NCI-H1105 (cell line): Measurements from ENCODE around the gene PDGFC.

Source experiments
- DNase-seq: peaks from one replicate; lab custom pipeline; 2025; lab: John Stamatoyannopoulos, UW

The PDGFC gene

DNA sequence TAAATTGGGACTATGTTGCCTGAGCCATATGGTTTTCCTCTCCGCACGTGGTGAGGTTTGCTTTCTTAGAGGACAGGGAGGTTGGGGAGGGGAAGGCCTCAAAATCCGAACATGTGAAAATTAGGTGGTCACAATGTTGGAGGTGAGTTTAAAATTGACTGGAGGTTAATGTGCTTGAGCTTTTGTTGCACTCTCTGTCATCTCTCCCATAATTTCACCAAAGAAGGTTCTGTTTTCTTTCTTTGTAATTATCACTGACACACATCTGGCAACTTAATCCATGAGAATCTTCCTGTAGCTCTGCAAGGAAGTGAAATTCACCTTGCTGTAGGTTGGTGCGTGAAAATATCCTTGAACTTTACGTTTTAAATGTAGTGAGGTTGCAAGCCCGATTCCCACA is 225.5 kb downstream of the PDGFC start:
- no peak for DNase-seq

DNA sequence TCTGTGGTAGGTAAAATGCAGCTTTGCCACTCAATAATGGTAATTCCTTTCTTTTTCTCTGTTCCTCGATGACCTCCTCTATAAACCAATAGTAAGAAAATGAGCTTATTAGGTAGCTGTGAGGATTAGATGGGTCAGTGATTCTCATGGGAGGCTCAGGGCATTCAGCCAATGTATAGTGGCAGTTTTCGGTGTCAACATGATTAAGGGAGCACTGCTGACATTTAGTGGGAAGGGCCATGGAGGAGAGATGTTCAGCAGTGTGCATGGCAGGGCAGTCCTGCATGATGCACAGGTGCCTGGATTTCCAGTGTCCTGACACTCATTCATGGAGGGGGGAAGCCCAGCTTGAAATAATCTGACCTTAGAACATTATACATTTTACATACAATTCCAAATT is 232.8 kb downstream of the PDGFC start:
- DNase-seq, result no peak

DNA sequence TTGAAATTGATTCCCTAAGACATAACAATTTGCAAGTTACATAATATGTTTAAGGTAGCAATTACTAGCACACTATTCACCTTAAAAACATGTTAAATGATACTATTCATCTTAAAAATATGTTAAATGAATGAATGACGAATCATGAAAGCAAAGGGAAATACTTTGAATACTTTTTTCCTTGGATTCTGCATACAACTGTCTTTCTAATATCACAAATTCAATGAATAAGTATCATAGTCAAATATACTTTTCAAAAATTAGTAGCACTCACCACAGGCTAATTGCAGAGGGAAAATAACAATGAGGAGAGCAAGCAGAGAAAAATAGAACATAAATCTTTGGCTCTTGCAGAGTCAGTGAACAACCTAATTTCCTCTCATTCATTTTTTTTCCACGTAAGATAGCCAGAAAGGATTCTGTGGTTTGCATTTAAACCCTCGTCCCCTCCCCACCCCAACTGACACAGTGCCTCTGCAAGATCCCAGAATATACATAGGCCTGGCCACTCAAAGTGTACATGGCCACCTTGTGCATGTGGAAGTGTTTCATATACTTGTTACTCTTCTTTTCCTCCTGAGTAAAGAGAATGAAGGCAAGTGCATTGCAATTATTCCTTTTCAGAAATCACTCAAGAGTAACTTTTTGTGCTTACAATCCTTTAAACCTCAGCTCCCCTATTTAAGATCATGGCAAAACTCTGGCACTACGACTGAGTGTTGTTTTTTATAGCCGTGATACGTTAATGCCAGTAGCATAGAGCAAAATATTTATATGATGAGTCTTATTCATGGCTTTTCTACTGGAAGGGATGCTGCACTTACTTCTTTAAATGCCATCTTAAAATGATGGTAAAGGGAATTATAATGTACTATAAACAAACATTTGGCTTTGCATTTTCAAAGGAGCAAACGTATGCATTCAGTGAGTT is 236.4 kb downstream of the PDGFC start:
- no peak for DNase-seq

DNA sequence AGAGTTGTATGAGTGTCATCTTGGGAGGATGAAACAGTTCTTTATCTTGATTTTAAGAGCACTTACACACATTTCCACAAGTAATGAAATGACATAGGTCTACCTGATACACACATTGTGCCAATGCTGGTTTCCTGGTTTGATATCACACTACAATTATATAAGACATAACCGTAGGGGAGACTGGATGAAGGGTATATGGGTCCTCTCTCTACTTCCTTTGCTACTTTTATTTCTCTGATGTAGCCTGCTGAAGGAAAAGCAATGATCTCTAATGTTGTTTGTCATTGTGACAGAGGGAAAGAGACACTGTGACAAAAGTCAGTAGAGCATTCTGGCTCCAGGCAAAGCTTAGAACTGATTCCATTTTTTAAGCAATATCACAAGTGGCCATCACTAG is 238.0 kb downstream of the PDGFC start:
- DNase-seq, result no peak

DNA sequence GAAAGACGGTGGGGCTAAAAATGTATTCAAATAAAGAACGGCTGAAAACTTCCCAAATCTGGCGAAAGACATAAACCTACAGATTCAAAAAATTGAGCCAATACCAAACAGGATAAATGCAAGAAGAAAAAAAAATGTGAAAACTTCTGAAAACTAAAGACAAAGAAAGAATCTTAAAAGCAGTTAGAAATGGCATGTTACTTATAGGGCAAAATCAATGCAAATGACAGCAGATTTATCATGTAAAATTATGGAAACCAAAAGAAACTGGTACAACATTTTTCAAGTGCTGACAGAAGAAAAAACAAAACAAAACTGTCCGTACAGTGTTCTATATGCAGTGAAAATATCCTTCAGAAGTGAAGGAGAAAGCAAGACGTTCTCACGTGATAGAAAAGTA is 239.0 kb downstream of the PDGFC start:
- DNase-seq, result no peak

DNA sequence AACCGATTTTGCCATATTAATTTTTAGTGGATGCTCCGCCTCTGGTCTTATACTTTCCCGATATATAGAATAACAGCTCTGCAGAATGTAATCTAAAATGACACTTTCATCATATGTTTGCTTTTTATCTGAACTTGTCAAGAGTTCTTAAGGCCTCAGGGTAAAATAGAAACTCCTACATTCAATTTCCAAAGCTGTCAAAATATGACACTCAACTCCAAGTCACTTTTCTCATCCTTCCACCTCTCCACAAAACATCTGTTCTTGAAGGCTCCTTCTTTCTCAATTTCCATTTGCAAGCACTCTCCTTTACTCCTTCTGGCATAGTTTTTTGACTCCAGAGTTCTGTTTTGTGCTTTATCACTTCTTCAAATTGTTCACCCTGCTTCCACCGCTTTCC is 242.2 kb downstream of the PDGFC start:
- DNase-seq, result no peak

DNA sequence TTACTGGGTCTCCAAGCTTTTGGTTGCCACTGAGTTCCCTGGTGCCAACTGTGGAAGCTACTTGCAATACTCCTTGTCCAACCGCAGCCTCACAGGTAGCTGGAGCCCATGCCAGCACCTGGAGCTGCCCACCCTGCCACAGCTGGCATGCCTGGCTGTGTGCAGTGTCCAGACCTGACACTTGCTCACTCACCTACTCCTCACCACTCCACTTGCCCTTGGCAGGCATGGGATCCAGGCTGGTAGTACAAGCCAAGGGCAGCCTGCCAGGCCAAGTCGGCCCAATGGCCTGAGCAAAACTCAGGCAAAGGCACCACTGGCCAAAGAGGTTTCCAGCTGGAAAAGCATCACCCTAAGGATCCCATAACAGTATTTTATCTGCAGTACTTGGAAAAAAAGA is 246.3 kb downstream of the PDGFC start:
- DNase-seq, result no peak

DNA sequence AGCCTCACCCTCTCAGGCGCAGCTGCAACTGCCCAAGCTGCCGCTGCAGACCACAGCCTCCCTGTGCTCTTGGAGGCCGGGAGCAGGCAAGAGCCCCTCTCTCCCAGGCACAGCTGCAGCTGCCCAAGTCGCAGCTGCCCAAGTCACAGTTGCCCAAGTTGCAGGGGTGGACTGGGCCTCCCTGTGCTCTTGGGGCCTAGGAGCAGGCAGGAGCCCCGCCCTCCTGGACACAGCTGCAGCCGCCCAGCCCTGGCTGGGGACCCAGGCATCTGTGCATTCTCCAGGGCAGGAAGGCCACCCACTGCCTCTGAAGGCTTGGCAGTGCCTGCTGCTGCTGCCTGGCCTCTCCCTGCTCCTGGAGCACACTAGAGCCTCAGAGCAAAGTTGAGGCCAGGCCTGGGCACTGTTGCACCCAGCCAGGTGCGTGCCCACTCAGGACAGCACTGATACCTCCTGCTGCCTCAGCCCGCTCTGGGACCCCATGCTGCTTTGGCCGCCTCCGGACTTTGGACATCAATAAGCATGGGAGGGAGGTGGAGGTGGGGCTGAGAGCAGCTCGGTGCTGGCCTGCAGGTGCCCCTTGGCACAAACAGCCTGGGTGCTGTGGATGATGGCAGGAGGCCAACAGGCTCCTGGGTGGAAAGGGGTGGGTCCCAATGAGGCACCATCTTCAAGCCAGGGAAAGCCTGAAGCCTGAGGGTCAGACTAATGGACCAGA is 247.5 kb downstream of the PDGFC start:
- DNase-seq, result no peak

DNA sequence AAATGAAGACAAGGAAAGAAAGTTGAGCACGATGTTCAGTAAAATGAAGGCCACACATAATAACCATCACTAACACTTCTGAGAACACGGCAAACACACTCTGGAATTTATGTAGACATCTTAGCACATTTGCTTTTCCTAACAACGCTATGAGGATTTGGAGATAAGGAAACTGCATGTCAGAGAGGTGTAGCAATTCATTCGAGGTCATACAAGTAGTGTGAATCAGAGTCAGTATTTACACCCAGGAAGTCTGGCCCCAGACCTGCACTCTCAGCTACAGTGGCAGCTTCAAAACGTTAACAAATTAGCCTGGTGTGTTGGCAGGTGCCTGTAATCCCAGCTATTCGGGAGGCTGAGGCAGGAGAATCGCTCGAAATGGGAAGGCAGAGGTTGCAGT is 253.4 kb downstream of the PDGFC start:
- DNase-seq, result no peak

DNA sequence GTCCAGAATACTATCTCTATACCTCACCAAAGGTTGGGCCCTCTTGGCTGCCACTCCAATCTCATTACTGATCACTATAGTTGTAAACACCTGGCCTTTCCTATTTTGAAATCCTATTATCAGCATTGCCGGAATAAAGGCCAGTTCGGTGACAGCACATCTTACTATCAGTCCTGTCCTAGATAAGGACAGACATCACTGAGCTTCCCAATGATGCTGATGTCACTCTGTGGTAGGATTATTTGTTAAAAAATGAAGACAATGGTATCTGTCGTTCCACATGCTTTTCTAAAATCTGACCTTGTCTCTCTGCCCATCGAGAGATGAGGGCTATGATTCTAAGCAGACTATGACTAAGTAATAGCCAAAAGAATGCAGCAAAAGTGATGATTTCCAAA is 260.4 kb downstream of the PDGFC start:
- no peak for DNase-seq
